DOHH2 (cell line): ENCODE data around the gene SPATC1L.

Experiments
- CTCF ChIP-seq: fragments of 200-600 bp; sonication (generic); IDR thresholded peaks from one replicate; pipeline ENCODE4 v1.5.1; 2014; ENCODE audit warnings: antibody characterized with exemption, mild to moderate bottlenecking, low read depth, low read length; ENCODE audit not compliant: poor library complexity, severe bottlenecking
- EZH2phosphoT487 ChIP-seq: fragments of 200-600 bp; sonication (generic); IDR thresholded peaks from 2 replicates; pipeline ENCODE4 v1.6.1; 2017; ENCODE audit warnings: borderline replicate concordance, mild to moderate bottlenecking, antibody characterized with exemption, low read length, moderate library complexity, mixed read lengths

DNA sequence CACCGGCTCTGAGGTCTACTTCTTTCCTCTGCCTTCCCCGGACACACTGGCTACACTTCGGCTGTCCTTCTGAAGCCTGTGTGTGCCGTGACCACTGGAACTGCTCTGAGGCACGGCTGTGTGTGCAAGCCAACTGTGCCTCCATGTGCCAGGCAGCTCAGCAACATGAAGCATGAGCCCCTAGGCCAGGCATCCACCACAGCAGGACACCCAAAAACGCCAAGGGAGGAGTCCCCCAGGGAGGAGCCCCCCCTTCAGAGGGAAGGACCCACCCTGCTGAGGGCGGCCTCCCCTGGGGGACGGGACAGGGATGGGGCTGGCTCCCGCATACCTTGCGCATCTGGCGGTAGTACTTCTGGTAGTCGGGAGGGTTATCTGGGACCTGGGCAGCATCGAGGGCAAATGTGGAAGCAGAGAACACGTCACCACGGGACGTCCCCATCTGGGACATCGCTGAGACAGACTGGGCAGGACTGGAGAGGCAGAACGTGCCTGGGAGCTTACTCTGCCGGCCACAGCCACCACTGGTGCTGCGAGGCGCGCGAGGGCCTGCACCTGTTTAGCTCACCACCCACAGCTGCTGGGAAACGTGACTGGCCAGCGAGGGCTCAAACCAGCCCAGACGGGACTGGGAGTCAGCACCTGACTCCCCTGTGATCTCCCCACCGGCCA, 23.8 kb upstream of the SPATC1L start:
- TF ChIP-seq CTCF (no peak), EZH2phosphoT487 (no peak)
